ENCODE data around the gene PRSS21. TPM values are rescaled to one million over a fixed set of nuclear protein-coding genes. Genes with fewer than 3 reads are reported as not detected.

PRSS21 gene
- polyA plus RNA-seq, 3 donors: 2.1 to 9.0 (median 3.1) TPM

DNA sequence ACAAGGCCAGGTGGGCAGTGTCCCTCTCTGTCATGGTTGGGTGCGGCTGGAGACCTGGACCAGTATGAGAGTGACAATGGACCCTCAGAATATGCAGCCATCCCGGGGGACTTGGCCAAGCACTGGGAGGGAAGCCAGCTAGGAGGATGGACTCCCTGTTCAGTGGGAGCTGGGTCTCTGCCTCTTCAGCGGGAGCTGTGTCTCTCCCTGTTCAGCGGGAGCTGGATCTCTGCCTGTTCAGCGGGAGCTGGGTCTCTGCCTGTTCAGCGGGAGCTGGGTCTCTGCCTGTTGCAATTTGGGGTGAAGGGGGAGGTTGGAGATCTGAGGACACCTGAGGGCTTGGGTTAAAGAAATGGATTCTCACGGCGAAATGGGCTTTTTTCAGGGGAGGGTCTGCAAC is 25.9 kb upstream of the PRSS21 start:
- Mint-ChIP-seq H3K4me1 (peaks cover 60% of the 10 kb centered on the region), H3K4me3 (no peak overlapping the region), H3K9me3 (peaks cover 0 to 2% (median 0%) of the 10 kb centered on the region in 7 donors), H3K27ac (no peak overlapping the region), H3K27me3 (ENCODE audit: low read depth in 3 of 3) (peaks cover 26 to 32% (median 28%) of the 10 kb centered on the region in 3 donors), H3K36me3 (peaks cover 0 to 2% of the 10 kb centered on the region in 2 donors)
- DNase-seq: no peak
- no peak overlapping the region for H3K4me3 ChIP-seq (replicated peaks in 1 of 3; ENCODE audit: low read depth in 2 of 3, low read length in 3 of 3)
- no peak overlapping the region for H2AFZ ChIP-seq (ENCODE audit: insufficient read depth, low read depth, low read length, poor library complexity, severe bottlenecking)
- peaks cover 2 to 22% of the 10 kb centered on the region in 2 donors for H3K27me3 ChIP-seq (ENCODE audit: control insufficient read depth in 2 of 2, insufficient read depth in 2 of 2, low read length in 2 of 2)
- no peaks in the 10 kb centered on the region for H3K36me3 ChIP-seq (replicated peaks in 1 of 2; ENCODE audit: control insufficient read depth in 1 of 2, insufficient read depth in 2 of 2, low read length in 2 of 2)
- no peak overlapping the region for H3K27ac ChIP-seq (ENCODE audit: low read depth in 1 of 2, low read length in 2 of 2)
- intact Hi-C loops (cut with micrococcal nuclease): no loop called here
- TF ChIP-seq, protein P1, sequence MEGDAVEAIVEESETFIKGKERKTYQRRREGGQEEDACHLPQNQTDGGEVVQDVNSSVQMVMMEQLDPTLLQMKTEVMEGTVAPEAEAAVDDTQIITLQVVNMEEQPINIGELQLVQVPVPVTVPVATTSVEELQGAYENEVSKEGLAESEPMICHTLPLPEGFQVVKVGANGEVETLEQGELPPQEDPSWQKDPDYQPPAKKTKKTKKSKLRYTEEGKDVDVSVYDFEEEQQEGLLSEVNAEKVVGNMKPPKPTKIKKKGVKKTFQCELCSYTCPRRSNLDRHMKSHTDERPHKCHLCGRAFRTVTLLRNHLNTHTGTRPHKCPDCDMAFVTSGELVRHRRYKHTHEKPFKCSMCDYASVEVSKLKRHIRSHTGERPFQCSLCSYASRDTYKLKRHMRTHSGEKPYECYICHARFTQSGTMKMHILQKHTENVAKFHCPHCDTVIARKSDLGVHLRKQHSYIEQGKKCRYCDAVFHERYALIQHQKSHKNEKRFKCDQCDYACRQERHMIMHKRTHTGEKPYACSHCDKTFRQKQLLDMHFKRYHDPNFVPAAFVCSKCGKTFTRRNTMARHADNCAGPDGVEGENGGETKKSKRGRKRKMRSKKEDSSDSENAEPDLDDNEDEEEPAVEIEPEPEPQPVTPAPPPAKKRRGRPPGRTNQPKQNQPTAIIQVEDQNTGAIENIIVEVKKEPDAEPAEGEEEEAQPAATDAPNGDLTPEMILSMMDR (IDR thresholded peaks at IDR 0.05): no peak
- H3K4me2 ChIP-seq (replicated peaks; ENCODE audit: extremely low read depth, low read length, poor library complexity, severe bottlenecking): no peak overlapping the region
- peaks cover 45 to 50% of the 10 kb centered on the region in 2 donors for H3K4me1 ChIP-seq (ENCODE audit: control insufficient read depth in 1 of 2, insufficient read depth in 2 of 2, low read length in 2 of 2)
- H3K9me3 ChIP-seq (replicated peaks in 1 of 2; ENCODE audit: control insufficient read depth in 1 of 2, insufficient read depth in 1 of 2, low read length in 2 of 2): no peaks in the 10 kb centered on the region
- WGBS (ENCODE audit: insufficient coverage): 88% methylated on average over 6 of the region's 8 CpGs
- H4K20me1 ChIP-seq (ENCODE audit: insufficient read depth, low read length): no peaks in the 10 kb centered on the region
- H3K79me2 ChIP-seq (ENCODE audit: insufficient read depth, low read length): no peaks in the 10 kb centered on the region
- no peak overlapping the region for H3K9ac ChIP-seq (ENCODE audit: insufficient read depth, low read length, poor library complexity, severe bottlenecking)

- peak overlapping the region; percentile 52 for H3K4me2 ChIP-seq (replicated peaks; ENCODE audit: extremely low read depth, low read length, poor library complexity, severe bottlenecking)
- no peak overlapping the region for H2AFZ ChIP-seq (ENCODE audit: insufficient read depth, low read depth, low read length, poor library complexity, severe bottlenecking)
- H3K27ac ChIP-seq (ENCODE audit: low read depth in 1 of 2, low read length in 2 of 2): peak overlapping the region; percentile 72 to 84
- Mint-ChIP-seq H3K27ac (peak overlapping the region; percentile 94 to 99 (median 96)), H3K4me1 (peaks cover 60% of the 10 kb centered on the region), H3K36me3 (no peaks in the 10 kb centered on the region), H3K4me3 (peak overlapping the region in 1 of 2 donors; percentile 85), H3K27me3 (ENCODE audit: low read depth in 3 of 3) (peaks cover 17 to 21% (median 20%) of the 10 kb centered on the region in 3 donors), H3K9me3 (peaks cover 0 to 2% (median 0%) of the 10 kb centered on the region in 7 donors)
- peak overlapping the region in 1 of 3 experiments; percentile 46 for H3K4me3 ChIP-seq (replicated peaks in 1 of 3; ENCODE audit: low read depth in 2 of 3, low read length in 3 of 3)
- peaks cover under 1 to 12% of the 10 kb centered on the region in 2 donors for H3K27me3 ChIP-seq (ENCODE audit: control insufficient read depth in 2 of 2, insufficient read depth in 2 of 2, low read length in 2 of 2)
- H4K20me1 ChIP-seq (ENCODE audit: insufficient read depth, low read length): no peaks in the 10 kb centered on the region
- H3K9ac ChIP-seq (ENCODE audit: insufficient read depth, low read length, poor library complexity, severe bottlenecking): no peak overlapping the region
- peaks cover 48 to 61% of the 10 kb centered on the region in 2 donors for H3K4me1 ChIP-seq (ENCODE audit: control insufficient read depth in 1 of 2, insufficient read depth in 2 of 2, low read length in 2 of 2)
- no peaks in the 10 kb centered on the region for H3K36me3 ChIP-seq (replicated peaks in 1 of 2; ENCODE audit: control insufficient read depth in 1 of 2, insufficient read depth in 2 of 2, low read length in 2 of 2)
- intact Hi-C loops (cut with micrococcal nuclease): no loop called here
- TF ChIP-seq, protein P1 (IDR thresholded peaks at IDR 0.05): no peak
- no peaks in the 10 kb centered on the region for H3K79me2 ChIP-seq (ENCODE audit: insufficient read depth, low read length)
- WGBS (ENCODE audit: insufficient coverage): no CpG with 5 or more reads among the region's 10 CpGs
- H3K9me3 ChIP-seq (replicated peaks in 1 of 2; ENCODE audit: control insufficient read depth in 1 of 2, insufficient read depth in 1 of 2, low read length in 2 of 2): no peaks in the 10 kb centered on the region
- DNase-seq: peak in 2 of 3 donors; percentile 32 to 33
Observed at GRCh38 chr16:2792940-2793339, 24.1 kb upstream of the PRSS21 start.
